HG03469 (cell line): ENCODE data around the gene ULBP3.
"Not testable (repeated sequence)": the region's sequence is repeated elsewhere in the genome, so short reads cannot be mapped to it uniquely, and the experiment has no call there.

Experiments used
- ATAC-seq: cut with Tn5 transposase; IDR thresholded peaks from one replicate; pipeline ENCODE4 v1.9.1; 2021; ENCODE audit warnings: mild to moderate bottlenecking, moderate library complexity, moderate number of reproducible peaks; ENCODE audit not compliant: unreplicated experiment

Gene ULBP3

GRCh38 chr6:150043501-150044412 lies 25.2 kb downstream of the ULBP3 start:
- ATAC-seq, result no peak

GRCh38 chr6:150043096-150043495 lies 25.8 kb downstream of the ULBP3 start:
- ATAC-seq, result no peak

- ATAC-seq, result no peak
Observed at GRCh38 chr6:150038202-150039062, 30.5 kb downstream of the ULBP3 start.

- ATAC-seq, result no peak
Observed at GRCh38 chr6:150037526-150038201, 31.3 kb downstream of the ULBP3 start.

GRCh38 chr6:150036081-150036480 lies 32.8 kb downstream of the ULBP3 start:
- ATAC-seq, result no peak

- no peak for ATAC-seq
Observed at GRCh38 chr6:150033207-150033771, 35.6 kb downstream of the ULBP3 start.

- no peak for ATAC-seq
Observed at GRCh38 chr6:150032598-150032997, 36.3 kb downstream of the ULBP3 start.

GRCh38 chr6:150030611-150031010 lies 38.3 kb downstream of the ULBP3 start:
- ATAC-seq, result no peak

- no peak for ATAC-seq
Observed at GRCh38 chr6:150029749-150030148, 39.2 kb downstream of the ULBP3 start.

GRCh38 chr6:150029276-150029675 lies 39.6 kb downstream of the ULBP3 start:
- no peak for ATAC-seq

- no peak for ATAC-seq
Observed at GRCh38 chr6:150028799-150029198, 40.1 kb downstream of the ULBP3 start.

- ATAC-seq, result no peak
Observed at GRCh38 chr6:150027806-150028565, 40.9 kb downstream of the ULBP3 start.

GRCh38 chr6:150026976-150027805 lies 41.7 kb downstream of the ULBP3 start:
- ATAC-seq, result no peak

GRCh38 chr6:150025201-150025917 lies 43.6 kb downstream of the ULBP3 start, which contains the start of gene RAET1L:
Gene RAET1L, minus strand, starts transcription at chr6:150025532. Its CDS starts 61 bp downstream, at chr6:150025471.
- no peak for ATAC-seq

- ATAC-seq, result no peak
Observed at GRCh38 chr6:150024646-150025155, 44.2 kb downstream of the ULBP3 start.

GRCh38 chr6:150024021-150024420 lies 44.9 kb downstream of the ULBP3 start:
- not testable (repeated sequence) for ATAC-seq

- ATAC-seq, result not testable (repeated sequence)
Observed at GRCh38 chr6:150021870-150022269, 47.1 kb downstream of the ULBP3 start.
